ENCODE measurements around the gene PUS10.
A peak's percentile ranks its signal among the peaks of the same experiment; 100 is the strongest.
"Not testable (repeated sequence)": the region's sequence is repeated elsewhere in the genome, so short reads cannot be mapped to it uniquely, and the experiment has no call there.

The PUS10 gene

DNA sequence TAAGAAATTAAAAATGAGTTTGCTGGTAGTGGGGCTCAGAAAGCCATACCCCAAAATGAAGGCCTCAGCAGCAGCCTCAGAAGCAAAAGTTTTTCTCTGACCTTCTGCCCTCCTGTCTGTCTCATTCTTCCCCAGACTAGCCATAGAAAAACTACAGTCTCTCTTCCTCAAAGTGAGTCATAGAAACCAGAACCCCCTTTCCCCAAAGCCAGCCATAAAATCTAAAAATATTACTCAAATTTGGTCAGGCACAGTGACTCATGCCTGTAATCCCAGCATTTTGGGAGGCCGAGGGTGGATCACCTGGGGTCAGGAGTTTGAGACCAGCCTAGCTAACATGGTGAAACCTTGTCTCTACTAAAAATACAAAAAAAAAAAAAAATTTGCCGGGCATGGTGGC lies 5.8 kb downstream of the PUS10 start:
- DNase-seq (ENCODE audit: low spot score), result not testable (repeated sequence)

DNA sequence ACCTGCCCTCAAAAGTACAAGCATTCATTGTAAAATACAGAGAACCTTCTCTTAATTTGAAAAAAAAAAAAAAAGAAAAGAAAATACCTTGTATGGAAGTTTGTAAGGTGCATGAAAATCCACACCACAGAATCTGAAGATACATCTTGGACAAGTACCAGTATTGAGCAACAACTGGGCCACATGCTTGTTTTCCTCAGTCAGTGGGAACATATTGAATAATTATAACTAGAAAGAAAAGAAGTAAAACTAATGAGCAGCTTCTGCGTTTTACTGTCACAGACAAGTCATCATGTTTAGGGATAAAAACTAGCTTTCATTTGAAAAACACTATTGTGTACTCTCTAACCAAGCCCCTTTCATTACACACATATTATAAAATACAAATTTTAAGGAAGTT lies 6.4 kb downstream of the PUS10 start:
- DNase-seq (ENCODE audit: low spot score), result no peak

DNA sequence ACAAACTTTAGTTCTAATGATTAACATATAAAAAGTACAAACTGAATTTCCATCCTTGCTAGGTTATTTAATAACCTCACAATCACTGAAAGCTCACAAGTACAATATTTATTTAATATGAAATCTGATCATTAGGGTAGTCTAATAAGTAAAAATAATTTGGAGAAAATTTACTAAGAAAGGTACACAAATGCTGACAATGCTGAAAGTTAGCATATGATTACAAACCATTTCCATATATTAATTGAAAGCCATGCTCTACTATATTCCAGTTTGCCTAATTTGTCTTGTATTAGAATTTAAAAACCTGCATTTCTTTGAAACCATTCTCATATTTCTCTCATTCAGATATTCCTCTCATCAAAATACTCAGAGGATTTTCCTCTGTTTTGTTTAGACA lies 8.7 kb downstream of the PUS10 start:
- DNase-seq (ENCODE audit: low spot score), result no peak

DNA sequence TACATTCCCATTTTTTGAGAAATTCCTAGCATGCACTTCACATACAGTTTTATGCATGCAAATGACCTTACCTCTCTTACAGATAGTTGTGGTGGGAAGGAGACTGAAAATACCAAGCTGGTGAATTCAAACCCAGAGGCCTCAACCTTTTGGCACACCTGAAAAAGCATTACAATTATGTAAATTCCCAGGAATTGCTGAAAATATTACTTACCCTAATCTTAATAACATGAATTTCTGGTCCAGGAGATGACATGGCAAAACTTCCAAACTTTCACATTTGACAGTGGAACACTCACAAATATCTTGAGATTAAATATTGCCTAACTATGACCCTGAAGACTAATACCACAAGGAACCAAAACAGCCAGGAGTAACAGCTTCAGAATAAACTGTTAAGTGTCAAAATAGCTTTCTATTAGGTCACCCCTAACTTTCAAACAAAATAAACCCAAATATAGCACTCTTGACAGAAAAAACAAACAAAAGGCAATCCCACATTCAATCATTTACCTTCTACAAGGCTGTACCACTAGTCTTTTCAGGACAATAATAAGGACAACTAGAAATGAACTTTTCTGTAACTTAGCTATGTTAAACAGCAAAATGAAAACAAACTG lies 11.5 kb downstream of the PUS10 start:
- no peak for DNase-seq (ENCODE audit: low spot score)

DNA sequence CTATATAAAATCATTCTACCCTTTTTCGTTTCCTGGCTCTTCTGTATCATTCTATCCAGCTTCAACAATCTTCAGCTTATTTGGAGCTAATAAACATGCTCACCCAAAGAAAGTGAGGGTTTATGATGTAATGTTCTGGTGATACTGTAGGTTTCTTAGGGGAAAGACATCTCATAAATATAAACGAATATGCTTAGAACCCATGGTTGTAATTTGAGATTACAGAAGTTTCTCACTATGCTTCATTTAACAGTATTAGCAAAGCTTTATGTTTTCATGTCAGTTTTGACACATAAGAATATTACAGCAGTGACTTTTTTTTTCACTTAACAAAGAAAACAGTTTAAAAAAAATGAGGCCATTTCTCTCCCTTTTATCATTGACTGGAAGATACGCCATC lies 12.3 kb downstream of the PUS10 start:
- no peak for DNase-seq (ENCODE audit: low spot score)

DNA sequence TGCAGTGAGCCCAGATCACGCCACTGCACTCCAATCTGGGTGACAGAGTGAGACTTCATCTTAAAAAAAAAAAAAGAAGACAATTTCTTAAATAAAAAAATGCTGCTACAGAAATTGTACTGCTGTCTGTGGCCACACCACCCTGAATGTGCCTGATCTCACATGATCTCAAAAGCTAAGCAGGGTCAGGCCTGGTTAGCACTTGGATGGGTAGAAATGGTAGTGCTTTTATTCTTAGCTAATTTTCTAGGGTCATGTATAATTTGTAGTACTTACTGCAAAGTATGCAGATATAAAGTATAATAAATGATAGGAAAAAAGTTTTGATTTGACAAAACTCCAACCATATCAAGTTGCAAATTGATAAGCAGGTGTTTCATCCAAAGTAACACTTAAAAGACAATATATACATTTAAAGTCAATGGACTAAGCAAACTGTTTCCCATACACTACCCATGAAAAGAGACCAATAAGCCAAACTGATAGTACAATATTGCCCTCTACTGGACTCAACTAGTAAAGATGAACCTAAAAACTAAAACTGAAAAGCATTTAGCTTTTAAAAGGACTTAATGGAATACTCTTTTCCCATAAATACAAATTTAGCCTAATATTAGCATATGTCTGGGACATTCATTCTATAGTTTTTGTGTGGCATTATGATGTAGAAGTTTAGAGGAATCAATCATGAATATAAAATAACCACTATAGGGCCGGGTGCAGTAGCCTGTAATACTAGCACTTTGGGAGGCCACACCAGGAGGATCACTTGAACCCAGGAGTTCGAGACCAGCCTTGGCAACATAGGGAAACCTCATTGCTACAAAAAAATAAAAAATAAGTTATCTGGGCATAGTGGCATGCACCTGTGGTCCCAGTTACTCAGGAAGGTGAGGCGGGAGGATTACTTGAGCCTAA lies 19.2 kb downstream of the PUS10 start:
- peak; percentile 67 for DNase-seq (ENCODE audit: low spot score)

DNA sequence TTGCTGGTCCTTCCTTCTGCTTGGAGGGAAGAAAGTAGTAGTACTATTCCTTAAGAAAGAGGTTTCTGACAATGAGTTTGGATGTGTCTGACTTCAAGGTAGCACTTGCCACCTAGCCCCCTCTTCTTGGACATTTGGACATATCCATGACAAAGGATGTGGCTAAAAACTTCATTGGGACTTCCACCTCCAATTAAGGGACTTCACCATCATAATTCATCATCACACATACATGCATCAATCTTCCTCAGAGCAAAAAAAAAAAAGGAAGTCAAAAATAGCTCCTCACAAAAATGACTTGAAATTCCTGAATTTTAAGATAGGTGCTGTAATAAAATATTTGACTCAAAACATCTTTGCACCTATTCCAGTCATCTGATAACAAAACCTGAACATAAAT lies 23.9 kb downstream of the PUS10 start:
- no peak for DNase-seq (ENCODE audit: low spot score)

DNA sequence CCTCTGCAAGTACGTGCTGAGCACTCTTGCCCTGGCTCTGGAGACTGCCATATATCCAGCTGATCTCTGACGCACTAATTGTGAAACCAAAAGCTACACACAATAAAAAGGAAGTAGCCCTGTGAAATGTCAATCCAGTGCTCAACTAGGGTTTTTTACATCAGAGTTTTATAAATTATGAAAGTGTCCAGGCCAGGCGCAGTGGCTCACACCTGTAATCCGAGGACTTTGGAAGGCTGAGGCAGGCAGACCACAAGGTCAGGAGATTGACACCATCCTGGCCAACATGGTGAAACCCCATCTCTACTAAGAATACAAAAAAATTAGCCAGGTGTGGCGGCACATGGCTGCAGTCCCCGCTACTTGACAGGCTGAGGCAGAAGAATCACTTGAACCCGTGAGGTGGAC lies 25.1 kb downstream of the PUS10 start:
- no peak for DNase-seq (ENCODE audit: low spot score)

DNA sequence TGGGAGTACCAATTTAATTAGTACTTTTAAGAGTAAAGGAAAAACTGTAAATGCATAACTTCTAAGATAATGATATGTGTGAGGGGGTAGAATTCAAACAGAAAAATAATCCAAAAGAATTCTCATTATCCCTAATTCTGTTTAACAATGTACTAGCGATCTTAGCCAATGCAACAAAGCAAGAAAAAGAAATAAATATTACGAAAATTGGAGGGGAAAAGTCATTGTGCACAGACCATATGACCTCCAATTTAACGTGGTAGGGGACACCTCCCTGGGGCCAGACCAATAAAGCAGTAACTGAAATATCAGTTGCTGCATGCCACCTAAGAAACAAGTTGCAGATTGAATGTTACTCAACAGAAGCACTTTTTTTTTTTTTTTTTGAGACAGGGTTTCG lies 26.4 kb downstream of the PUS10 start:
- DNase-seq (ENCODE audit: low spot score), result no peak

DNA sequence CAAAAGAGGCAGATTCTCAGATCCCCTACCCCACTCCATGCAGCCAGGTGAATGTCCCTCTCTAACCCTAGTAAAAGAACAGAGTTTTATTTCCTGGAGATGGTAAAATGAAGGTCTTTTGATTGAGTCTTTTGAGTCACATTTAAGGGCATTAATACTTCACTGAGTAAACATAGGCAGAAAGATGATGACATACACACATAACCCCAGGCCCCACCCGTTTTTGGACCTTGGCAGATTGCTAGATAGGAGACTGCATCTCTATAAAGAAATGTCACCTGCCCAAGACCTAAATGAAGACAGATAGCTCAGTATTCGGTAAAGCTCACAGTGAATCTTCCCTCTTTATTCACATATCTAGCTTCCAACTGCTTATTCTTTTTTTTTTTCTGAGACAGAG lies 28.8 kb downstream of the PUS10 start:
- peak; percentile 46 for DNase-seq (ENCODE audit: low spot score)

DNA sequence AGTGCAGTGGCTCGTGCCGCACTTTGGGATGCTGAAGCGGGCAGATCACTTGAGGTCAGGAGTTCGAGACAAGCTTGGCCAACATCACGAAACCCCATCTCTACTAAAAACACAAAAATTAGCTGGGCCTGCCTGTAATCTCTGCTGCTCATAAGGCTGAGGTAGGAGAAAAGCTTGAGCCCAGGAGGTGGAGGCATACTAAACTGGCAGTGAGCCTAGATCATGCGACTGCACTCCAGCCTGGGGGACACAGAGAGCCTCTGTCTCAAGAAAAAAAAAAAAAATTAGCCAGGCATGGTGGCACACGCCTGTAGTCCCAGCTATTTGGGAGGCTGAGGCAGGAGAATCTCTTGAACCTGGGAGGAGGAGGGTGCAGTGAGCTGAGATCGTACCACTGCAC lies 30.4 kb downstream of the PUS10 start:
- not testable (repeated sequence) for DNase-seq (ENCODE audit: low spot score)

DNA sequence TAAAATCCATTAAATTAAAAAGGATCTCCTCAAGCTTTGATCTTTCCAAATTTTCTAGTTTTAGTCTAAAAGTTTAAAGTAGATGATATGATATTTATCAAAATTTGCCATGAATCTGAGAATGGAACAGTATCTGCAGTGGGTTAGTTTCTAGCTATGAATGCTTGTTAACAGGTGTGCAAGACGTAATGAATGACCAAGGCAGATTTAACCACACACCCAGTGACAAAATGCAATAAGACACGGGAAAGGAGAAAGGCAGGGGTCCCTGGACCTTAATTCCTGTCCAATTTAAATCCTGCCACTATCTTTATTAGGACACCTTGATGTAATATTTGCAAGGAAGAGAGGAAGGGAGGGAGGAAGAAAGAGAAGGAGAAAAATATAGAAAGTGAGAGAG lies 31.0 kb downstream of the PUS10 start:
- DNase-seq (ENCODE audit: low spot score), result no peak

DNA sequence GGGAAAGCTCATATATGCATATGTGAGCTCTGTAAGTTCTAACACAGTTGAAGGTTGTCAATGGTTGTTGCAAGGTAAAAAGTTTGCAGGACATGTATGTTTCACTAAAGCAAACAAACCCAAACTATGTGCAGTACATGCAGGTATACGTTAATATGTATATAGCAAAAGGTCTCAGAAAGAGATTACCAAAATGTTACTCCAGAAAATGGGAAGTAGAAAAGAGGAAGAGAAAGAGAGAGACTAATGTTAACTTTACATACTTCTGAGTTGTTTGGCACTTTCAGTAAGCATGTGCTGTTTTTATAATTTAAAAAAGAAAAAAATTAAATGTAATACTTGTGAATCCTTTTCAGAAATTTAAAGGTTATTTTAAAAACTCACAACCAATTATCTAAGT lies 33.3 kb downstream of the PUS10 start:
- no peak for DNase-seq (ENCODE audit: low spot score)

DNA sequence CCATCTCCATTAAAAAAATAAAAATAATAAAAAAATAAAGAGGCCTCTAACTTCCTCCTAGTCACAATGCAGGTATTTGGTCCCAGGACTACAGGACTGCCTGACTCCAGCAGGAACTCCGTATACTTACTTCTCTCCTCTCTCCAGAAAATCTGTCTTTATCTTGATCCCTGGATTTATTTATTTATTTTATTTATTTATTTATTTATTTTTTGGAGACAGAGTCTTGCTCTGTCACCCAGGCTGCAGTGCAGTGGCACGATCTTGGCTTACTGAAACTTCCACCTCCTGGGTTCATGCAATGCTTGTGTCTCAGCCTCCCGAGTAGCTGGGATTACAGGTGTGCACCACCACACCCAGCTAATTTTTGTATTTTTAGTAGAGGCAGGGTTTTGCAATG lies 36.0 kb downstream of the PUS10 start:
- DNase-seq (ENCODE audit: low spot score), result not testable (repeated sequence)

DNA sequence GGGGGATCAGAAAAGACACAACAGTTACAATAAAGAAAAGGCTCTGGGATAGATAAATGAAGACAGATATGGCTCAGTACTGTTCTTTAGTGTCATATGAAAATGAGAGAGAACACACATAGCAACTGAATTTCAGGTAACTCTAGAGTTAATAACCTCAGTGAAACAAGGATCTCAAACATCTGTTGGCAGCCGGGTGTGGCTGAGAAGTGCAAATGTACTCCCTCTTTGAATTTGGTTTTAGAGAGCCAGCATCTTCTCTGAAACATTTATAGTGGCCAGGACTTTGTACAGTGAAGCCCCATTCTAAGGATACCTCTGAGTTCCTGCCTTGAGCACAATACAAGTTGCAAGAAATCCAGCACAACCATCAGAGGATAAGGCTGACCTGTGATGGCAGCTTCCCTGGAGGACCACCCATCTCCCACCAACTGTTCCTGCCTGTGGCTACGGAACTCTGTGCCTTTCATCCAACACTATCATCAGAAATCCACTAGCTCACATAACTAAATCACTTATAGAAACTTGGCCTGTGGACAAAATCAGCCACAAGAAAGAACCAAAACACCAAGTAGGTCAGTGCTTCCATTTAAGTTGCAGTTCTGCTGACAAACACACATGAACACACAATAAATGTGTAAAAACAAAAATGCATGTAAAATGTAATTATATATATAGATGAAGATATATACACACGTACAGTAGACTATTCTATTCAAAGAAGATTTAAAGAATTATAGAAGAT lies 37.8 kb downstream of the PUS10 start:
- no peak for DNase-seq (ENCODE audit: low spot score)

DNA sequence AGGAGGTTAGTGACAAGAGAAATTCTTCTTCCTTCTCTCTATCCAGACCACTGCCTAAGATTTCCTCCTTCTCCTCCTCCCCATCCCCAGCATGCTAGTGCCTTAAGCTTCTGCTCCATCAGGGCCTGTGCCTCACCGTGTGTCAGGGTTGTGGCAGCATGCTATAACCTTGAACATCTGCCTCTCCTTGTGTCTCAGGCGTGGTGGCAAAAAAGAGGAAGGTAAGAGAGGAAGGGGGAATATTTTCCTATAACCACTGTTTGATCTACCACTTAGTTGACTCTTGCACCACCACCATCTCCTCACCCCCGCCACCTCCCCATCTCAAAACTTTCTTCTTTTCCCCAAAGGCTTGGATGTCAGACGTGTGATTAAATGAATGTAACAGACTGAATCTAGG lies 38.8 kb downstream of the PUS10 start:
- DNase-seq (ENCODE audit: low spot score), result no peak

DNA sequence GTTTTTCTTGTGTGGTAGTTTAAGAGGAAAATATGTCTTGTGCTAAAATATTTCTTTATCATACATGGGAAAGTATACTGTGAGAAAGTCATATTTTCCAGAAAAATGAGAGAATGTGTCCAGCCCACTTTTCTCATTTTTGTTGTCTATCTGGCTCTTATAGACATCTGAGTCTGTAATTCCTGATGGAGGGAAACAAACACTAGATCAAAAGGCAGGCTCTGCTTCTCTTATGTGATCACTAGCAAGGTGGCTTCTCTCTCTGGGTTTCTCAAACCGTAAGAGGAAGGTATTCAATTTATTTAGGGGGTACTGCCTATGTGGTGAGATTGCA lies 40.5 kb downstream of the PUS10 start:
- no peak for DNase-seq (ENCODE audit: low spot score)

DNA sequence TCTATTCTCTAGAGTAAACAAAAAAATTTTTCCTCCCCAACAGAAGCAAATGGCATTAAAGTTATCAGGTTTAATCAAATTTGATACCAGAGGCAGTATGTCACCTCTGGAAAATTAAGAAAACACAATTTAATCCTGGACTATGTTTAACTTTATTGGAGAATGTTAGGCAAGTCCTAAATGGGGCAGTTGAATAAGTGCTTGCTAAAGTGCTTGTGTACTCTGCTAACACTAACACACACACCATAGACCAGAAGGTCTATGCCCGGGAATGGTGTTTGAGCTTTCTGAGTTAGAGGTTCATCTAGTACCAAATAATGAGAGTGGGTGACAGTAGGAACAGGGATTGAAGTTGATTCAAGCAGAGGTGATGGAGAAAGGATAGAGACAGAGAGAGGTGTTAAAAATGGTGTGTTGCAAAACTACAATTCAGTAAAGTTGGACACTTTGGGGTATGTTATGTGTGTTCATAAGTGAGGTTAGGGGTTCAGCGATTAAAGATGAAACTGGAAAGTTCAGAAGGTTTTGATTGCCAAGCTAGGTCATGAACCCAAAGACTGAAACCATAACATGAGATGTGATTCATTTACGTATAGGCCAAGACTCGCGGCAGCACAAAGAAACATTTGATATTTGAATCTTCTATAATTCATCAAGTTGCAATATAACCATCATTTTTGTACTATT lies 41.0 kb downstream of the PUS10 start:
- DNase-seq (ENCODE audit: low spot score), result no peak

DNA sequence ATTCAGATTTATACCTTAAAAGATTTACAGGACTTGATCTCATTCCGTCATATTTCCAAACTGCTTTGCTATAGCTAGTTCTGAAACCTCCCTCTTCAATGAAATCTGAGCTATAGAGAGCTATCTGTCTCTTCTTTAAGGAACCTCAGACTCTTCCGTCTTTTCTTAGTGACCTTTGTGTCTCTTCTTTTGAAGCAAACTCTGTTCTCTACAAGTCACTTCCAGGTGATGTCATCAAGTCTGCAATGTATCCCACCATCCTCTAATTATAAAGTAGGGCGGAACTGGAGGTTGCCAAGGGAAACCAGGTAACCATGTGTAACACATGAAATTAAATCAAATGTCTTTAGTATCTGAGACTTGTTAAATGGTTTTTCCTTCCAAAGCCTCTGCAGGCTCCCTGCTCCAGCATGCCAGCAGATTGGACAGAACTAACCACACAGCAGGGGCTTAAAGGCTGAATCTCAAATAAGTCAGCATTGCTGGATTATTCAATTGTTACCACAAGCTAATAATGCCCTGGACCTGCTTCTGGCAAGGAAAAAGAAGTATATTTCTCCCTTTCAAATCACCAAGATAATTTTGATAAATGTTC lies 41.7 kb downstream of the PUS10 start:
- DNase-seq (ENCODE audit: low spot score), result no peak

DNA sequence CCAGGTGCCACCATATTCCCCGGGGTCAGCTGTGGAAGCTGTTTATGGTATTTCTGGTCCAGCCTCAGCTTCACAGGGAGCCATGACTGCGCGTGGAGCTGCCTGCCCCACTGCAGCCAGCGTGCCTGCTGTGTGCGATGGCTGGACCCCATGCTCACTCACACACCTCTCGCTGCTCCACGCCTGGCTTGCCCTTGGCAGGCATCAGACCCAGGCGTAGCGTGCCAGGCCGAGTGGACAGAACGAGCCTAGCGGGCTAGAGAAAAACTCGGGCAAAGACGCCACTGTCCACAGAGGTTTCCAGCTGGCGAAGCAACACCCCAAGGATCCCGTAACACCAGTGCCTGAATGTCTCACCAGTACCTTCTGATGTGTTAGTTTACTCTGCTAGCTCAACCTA lies 43.4 kb downstream of the PUS10 start:
- no peak for DNase-seq (ENCODE audit: low spot score)

DNA sequence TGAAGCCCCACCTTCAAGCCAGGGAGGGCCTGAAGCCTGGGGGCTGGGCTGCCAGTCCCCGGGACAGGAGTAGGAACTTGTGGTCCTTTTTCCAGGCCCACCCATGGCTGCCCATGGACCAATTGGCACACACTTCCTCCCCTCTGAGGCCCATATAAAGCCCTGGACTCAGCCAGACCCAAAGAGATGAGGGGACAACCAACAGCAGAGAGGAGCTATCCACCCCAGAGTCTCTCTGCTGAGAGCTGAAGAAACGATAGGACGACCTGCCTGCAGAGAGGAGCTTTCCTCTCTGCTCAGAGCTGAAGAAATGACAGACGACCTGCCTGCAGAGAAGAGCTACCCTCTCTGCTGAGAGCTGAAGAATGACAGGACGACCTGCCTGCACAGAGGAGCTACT lies 44.4 kb downstream of the PUS10 start:
- DNase-seq (ENCODE audit: low spot score), result no peak

Measured in LoVo (cell line).